Activated naive CD8-positive, alpha-beta T cell treated with anti-CD3 and anti-CD28 coated beads for 36 hours (primary cell): ENCODE results near the gene CELSR2. TPM values are rescaled to one million over a fixed set of nuclear protein-coding genes. Genes with fewer than 3 reads are reported as not detected.

Source experiments
- DNase-seq: peaks from one replicate; pipeline ENCODE4 v3.0.0; 2021
- H3K27ac Mint-ChIP-seq: one replicate; pipeline ENCODE4 v1.8.0; 2022; ENCODE audit warnings: mild to moderate bottlenecking, moderate library complexity, mixed read lengths
- H3K27me3 Mint-ChIP-seq: one replicate; pipeline ENCODE4 v1.8.0; 2022; ENCODE audit warnings: mild to moderate bottlenecking, mixed read lengths
- H3K36me3 Mint-ChIP-seq: one replicate; pipeline ENCODE4 v1.8.0; 2021; ENCODE audit warnings: mild to moderate bottlenecking, mixed read lengths
- H3K4me1 Mint-ChIP-seq: one replicate; pipeline ENCODE4 v1.8.0; 2021; ENCODE audit warnings: mixed read lengths
- H3K4me3 Mint-ChIP-seq: one replicate; pipeline ENCODE4 v1.8.0; 2022; ENCODE audit warnings: mild to moderate bottlenecking, moderate library complexity, mixed read lengths
- H3K9me3 Mint-ChIP-seq: one replicate; pipeline ENCODE4 v1.8.0; 2022; ENCODE audit warnings: mixed read lengths
- total RNA-seq, 2 experiments: library from RNA; stranded (reverse); gene quantifications; one replicate each; pipeline ENCODE4 v1.2.3, GENCODE V29; 2021

CELSR2 gene
- total RNA-seq, 2 experiments from 2014 or later: 2.6 TPM

- H3K27me3 Mint-ChIP-seq: no peaks in the 10 kb centered on the region
- peaks cover 3% of the 10 kb centered on the region for H3K36me3 Mint-ChIP-seq
- H3K4me3 Mint-ChIP-seq: no peak overlapping the region
- no peaks in the 10 kb centered on the region for H3K9me3 Mint-ChIP-seq
- H3K4me1 Mint-ChIP-seq: peaks cover 14% of the 10 kb centered on the region
- H3K27ac Mint-ChIP-seq: no peak overlapping the region
- DNase-seq: no peak
Observed at GRCh38 chr1:109240158-109241152, 8.9 kb upstream of the CELSR2 start.

GRCh38 chr1:109241344-109241743 lies 8.0 kb upstream of the CELSR2 start:
- peaks cover 14% of the 10 kb centered on the region for H3K4me1 Mint-ChIP-seq
- no peak overlapping the region for H3K27ac Mint-ChIP-seq
- peaks cover under 1% of the 10 kb centered on the region for H3K27me3 Mint-ChIP-seq
- no peaks in the 10 kb centered on the region for H3K9me3 Mint-ChIP-seq
- no peak overlapping the region for H3K4me3 Mint-ChIP-seq
- H3K36me3 Mint-ChIP-seq: peaks cover 1% of the 10 kb centered on the region
- DNase-seq: no peak

GRCh38 chr1:109241841-109242345 lies 7.4 kb upstream of the CELSR2 start:
- DNase-seq: no peak
- Mint-ChIP-seq H3K27me3 (peaks cover 4% of the 10 kb centered on the region), H3K9me3 (no peaks in the 10 kb centered on the region), H3K36me3 (peaks cover 1% of the 10 kb centered on the region), H3K4me1 (peaks cover 14% of the 10 kb centered on the region), H3K4me3 (peak overlapping the region; percentile 26), H3K27ac (peak overlapping the region; percentile 26)

- Mint-ChIP-seq H3K27ac (no peak overlapping the region), H3K27me3 (peaks cover 4% of the 10 kb centered on the region), H3K9me3 (no peaks in the 10 kb centered on the region)
Observed at GRCh38 chr1:109242387-109242786, 7.0 kb upstream of the CELSR2 start.

GRCh38 chr1:109243221-109243620 lies 6.1 kb upstream of the CELSR2 start:
- DNase-seq: no peak
- Mint-ChIP-seq H3K4me3 (no peak overlapping the region), H3K9me3 (no peaks in the 10 kb centered on the region)

More at GRCh38 chr1:109242387-109242786, 7.0 kb upstream of the CELSR2 start:
- peaks cover 14% of the 10 kb centered on the region for H3K4me1 Mint-ChIP-seq
- peak overlapping the region; percentile 26 for H3K4me3 Mint-ChIP-seq
- no peak for DNase-seq
- peaks cover 1% of the 10 kb centered on the region for H3K36me3 Mint-ChIP-seq

GRCh38 chr1:109243860-109244552 lies 5.3 kb upstream of the CELSR2 start:
- no peak overlapping the region for H3K27ac Mint-ChIP-seq
- H3K4me1 Mint-ChIP-seq: peaks cover 15% of the 10 kb centered on the region
- H3K27me3 Mint-ChIP-seq: peaks cover 4% of the 10 kb centered on the region
- no peak overlapping the region for H3K4me3 Mint-ChIP-seq
- no peaks in the 10 kb centered on the region for H3K9me3 Mint-ChIP-seq
- H3K36me3 Mint-ChIP-seq: no peaks in the 10 kb centered on the region
- DNase-seq: no peak

More at GRCh38 chr1:109243221-109243620, 6.1 kb upstream of the CELSR2 start:
- Mint-ChIP-seq H3K4me1 (peaks cover 14% of the 10 kb centered on the region), H3K27me3 (peaks cover 4% of the 10 kb centered on the region), H3K27ac (no peak overlapping the region), H3K36me3 (no peaks in the 10 kb centered on the region)

GRCh38 chr1:109246141-109246551 lies 3.2 kb upstream of the CELSR2 start:
- Mint-ChIP-seq H3K27ac (no peak overlapping the region), H3K9me3 (no peaks in the 10 kb centered on the region), H3K4me1 (peaks cover 16% of the 10 kb centered on the region), H3K27me3 (peaks cover 4% of the 10 kb centered on the region), H3K36me3 (no peaks in the 10 kb centered on the region), H3K4me3 (no peak overlapping the region)
- no peak for DNase-seq

- no peaks in the 10 kb centered on the region for H3K36me3 Mint-ChIP-seq
- no peaks in the 10 kb centered on the region for H3K9me3 Mint-ChIP-seq
- no peak for DNase-seq
- H3K27me3 Mint-ChIP-seq: peaks cover 4% of the 10 kb centered on the region
- H3K4me1 Mint-ChIP-seq: peaks cover 6% of the 10 kb centered on the region
- H3K4me3 Mint-ChIP-seq: no peak overlapping the region
- H3K27ac Mint-ChIP-seq: no peak overlapping the region
Observed at GRCh38 chr1:109247401-109248365, 1.7 kb upstream of the CELSR2 start.

GRCh38 chr1:109248444-109248796 lies 919 bp upstream of the CELSR2 start:
- H3K4me1 Mint-ChIP-seq: peaks cover 8% of the 10 kb centered on the region
- H3K27me3 Mint-ChIP-seq: peaks cover 4% of the 10 kb centered on the region
- H3K4me3 Mint-ChIP-seq: no peak overlapping the region
- no peak overlapping the region for H3K27ac Mint-ChIP-seq
- H3K9me3 Mint-ChIP-seq: no peaks in the 10 kb centered on the region
- no peaks in the 10 kb centered on the region for H3K36me3 Mint-ChIP-seq
- no peak for DNase-seq

GRCh38 chr1:109249654-109250401 lies 489 bp downstream of the CELSR2 start:
- DNase-seq: no peak
- H3K4me3 Mint-ChIP-seq: peak overlapping the region; percentile 53
- peaks cover 4% of the 10 kb centered on the region for H3K27me3 Mint-ChIP-seq
- H3K4me1 Mint-ChIP-seq: peaks cover 8% of the 10 kb centered on the region
- H3K9me3 Mint-ChIP-seq: no peaks in the 10 kb centered on the region
- H3K27ac Mint-ChIP-seq: no peak overlapping the region
- H3K36me3 Mint-ChIP-seq: no peaks in the 10 kb centered on the region

- no peaks in the 10 kb centered on the region for H3K36me3 Mint-ChIP-seq
- no peak overlapping the region for H3K4me3 Mint-ChIP-seq
- no peaks in the 10 kb centered on the region for H3K9me3 Mint-ChIP-seq
- peaks cover 4% of the 10 kb centered on the region for H3K27me3 Mint-ChIP-seq
- H3K4me1 Mint-ChIP-seq: peaks cover 8% of the 10 kb centered on the region
- no peak for DNase-seq
- H3K27ac Mint-ChIP-seq: no peak overlapping the region
Observed at GRCh38 chr1:109250454-109251276, 1.3 kb downstream of the CELSR2 start.

- no peak overlapping the region for H3K4me3 Mint-ChIP-seq
- peaks cover 8% of the 10 kb centered on the region for H3K4me1 Mint-ChIP-seq
- DNase-seq: no peak
- peaks cover 2% of the 10 kb centered on the region for H3K27me3 Mint-ChIP-seq
- no peaks in the 10 kb centered on the region for H3K36me3 Mint-ChIP-seq
- no peaks in the 10 kb centered on the region for H3K9me3 Mint-ChIP-seq
- H3K27ac Mint-ChIP-seq: no peak overlapping the region
Observed at GRCh38 chr1:109251277-109252166, 2.2 kb downstream of the CELSR2 start.
